ENCODE measurements around the gene UBE2D1. TPM values are rescaled to one million over a fixed set of nuclear protein-coding genes. Genes with fewer than 3 reads are reported as not detected.
"Not testable (repeated sequence)": the region's sequence is repeated elsewhere in the genome, so short reads cannot be mapped to it uniquely, and the experiment has no call there.

UBE2D1 gene
- total RNA-seq, 1 experiment from 2014 or later, result 27.0 TPM

DNA sequence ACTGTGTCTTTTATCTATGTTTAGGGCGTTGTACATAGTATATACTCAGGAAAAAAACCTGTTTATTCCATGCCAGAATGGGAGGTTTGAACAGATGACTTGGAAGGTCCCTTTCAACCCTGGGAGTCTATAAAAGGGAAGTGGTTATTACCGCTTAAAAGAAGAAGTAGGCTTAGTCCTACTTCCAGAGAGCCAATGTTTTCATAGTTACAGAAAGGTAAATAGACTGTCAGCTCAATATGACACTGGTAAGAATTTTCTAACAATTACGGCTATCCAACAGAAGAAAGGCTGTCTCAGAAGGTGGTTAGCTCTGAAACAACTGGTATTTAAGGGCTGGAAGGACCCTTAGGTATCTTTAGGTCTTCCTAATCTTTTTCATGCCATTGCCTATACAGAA is 49.3 kb downstream of the UBE2D1 start:
- DNase-seq (ENCODE audit: low spot score), result no peak

DNA sequence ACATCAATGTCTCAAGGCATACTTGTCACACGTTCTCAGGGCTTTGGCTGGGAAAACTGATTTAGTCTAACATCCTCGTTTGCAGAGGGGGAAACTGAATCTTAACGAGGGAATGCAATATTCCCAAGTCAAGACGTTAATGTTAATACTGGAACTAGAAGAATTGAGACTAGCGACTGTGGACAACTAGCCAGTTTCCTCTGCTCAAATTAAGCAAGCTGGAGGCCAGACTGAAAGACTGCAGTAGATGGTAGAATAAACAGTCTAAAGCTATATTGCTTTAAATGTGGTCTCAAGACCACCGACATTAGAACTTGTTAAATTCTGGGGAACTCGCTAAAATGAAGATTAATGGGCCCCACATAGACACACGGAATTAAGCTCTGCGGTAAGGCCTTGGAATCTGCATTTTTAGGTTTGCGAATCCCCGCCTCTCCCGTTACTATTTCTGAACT is 49.8 kb downstream of the UBE2D1 start:
- no peak for DNase-seq (ENCODE audit: low spot score)

DNA sequence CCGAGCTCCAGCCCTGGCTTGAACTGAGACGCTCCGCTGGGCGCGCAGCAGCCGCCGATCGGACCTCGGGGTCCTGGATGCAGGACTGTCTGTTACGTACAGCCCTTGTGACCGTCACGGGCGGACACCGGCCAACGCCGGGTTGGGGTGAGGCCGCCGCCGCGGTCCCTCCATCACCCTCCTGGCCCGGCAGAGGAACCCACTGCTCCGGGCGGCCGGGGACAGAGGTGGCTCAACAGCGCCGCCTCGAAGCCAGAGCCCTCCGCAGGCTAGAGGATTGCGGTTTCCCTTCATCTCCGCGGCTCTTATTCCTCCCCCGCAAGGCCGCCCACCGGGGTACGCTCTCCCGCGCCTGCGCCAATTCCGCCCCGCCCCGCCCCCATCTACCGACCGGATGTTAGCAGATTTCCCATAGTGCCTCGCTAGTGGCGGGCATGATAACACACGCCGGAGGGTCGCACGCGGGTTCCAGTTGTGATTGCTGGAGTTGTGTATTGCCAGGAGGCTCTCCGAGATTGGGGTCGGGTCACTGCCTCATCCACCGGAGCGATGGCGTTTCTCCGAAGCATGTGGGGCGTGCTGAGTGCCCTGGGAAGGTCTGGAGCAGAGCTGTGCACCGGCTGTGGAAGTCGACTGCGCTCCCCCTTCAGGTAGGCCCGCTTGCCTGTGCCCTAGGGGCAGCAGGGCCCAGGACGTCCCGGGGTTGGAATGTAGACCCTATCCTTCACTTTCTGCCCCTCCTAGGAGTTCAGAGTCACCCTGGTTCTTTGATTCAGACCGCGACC is 50.4 kb downstream of the UBE2D1 start, which contains the start of gene TFAM:
TSS of gene TFAM (plus strand) at position 412 of the 785 bp plus-strand sequence. CDS start at position 550, 138 bp downstream.
- DNase-seq (ENCODE audit: low spot score), result peak; percentile 76

DNA sequence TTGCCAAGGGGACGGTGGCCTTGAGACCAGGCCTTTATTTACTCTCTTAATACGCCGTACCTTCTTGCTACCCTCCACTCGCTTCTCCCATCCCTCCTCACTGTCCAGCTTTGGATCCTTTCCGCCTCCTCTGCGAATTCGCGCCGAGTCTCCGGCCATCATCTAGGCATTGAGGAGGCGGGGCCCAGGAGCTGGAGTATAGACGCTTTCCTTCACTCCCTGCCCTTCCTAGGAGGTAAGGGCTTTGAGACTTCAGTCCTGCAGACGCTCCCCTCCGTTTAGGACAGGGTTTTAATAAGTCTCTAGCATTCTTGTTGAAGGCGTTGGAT is 50.9 kb downstream of the UBE2D1 start:
- peak; percentile 12 for DNase-seq (ENCODE audit: low spot score)

DNA sequence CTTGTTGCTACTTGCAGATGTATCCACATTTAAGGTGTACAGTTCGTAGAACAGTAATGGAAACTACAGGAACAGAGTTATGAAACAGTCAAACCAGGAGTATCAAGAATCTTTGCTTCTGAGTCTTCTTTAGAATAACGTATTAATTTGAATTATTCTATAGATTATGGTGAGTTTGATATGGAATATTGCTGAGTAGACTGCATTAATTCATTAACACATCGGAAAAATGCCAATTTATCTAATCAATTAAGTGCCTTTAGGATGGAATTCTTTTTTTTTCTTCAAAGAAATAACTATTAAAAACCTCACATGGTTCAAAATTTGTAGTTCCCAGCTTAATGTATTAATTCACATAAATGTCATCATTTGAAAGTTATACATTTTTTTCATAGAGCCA is 54.2 kb downstream of the UBE2D1 start:
- DNase-seq (ENCODE audit: low spot score), result no peak

DNA sequence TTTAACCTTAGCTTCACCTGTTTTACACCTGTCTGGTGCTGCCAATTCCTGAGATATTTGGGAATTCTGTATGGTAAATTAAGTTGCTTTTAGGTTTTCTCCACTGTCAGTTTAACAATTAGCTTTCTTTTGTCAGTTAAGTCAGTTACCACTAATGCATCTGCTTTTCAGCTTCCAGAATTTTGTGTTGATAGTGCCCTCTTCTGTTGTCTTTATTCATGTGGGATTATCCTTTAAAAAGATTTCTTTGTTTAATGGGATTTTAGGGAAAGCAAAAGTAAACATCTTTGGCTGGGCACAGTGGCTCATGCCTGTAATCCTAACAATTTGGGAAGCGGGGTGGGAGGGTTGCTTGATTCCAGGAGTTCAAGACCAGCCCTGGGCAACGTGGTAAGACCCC is 58.5 kb downstream of the UBE2D1 start:
- DNase-seq (ENCODE audit: low spot score), result no peak

DNA sequence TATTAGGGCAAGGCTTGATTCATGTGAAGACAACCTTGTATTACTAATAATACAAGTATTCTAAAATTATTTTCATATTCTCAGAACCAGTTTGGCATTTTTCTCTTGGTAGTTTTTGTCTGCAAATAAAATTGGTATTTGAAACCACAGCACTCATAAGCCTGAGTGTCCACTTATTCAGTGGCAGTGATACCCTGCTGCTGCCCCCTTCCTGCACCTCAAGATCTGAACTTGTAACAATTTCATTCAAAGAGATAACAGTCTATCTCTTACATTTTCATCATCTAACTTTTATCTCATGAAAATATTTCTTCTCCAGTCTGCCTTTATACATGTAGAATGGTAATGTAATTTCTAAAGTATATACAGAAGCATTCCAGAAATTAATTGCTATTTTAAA is 59.7 kb downstream of the UBE2D1 start:
- no peak for DNase-seq (ENCODE audit: low spot score)

DNA sequence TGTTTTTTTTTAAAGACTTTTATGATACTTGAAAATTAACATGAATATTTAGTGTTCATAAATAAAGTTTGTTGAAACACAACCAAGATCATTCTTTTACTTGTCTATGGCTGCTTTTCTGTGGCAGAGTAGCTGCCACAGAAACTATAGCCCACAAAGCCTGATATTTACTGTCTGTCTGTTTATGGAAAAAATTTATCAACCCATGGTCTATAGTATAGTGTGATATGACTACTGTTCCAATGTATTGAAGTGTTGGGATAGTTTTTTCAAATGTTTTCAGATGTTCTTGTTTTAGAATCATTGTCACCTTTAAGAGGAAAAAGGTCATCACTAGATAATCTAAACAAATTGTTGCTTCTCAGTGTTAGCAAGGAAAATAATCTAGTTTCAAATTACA is 61.3 kb downstream of the UBE2D1 start:
- no peak for DNase-seq (ENCODE audit: low spot score)

DNA sequence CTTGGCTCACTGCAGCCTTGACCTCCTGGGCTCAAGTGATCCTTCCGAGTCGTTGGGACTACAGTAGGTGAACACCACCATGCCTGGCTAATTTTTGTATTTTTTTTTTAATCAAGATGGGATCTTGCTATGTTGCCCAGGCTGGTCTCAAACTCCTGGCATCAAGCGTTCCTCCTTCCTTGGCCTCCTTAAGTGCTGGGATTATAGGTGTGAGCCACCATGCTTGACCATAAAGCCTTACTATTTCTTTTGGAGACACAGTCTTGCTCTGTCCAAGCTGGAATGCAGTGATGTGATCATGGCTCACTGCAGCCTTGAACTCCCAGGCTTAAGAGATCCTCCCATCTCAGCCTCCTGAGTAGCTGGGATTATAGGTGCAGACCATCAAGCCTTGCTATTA is 63.0 kb downstream of the UBE2D1 start:
- DNase-seq (ENCODE audit: low spot score), result no peak

DNA sequence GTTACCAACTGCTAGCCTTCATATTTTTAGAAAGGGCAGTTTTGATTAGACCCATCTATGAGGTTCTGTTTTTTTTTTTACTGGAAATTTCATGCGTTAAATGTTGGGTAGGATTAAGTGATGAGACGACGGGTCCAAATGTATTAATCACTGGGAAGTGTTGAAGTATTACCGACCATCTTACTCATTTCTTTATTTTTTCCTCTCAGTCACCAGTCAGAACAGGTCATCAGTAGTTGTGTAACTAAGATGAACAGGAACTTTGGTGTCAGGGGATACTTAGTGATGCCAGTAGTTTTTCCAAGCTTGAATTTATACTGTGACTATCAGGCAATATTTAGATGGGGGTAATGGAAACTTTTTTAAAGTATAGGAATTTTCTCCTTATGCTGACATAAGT is 64.6 kb downstream of the UBE2D1 start:
- DNase-seq (ENCODE audit: low spot score), result no peak

DNA sequence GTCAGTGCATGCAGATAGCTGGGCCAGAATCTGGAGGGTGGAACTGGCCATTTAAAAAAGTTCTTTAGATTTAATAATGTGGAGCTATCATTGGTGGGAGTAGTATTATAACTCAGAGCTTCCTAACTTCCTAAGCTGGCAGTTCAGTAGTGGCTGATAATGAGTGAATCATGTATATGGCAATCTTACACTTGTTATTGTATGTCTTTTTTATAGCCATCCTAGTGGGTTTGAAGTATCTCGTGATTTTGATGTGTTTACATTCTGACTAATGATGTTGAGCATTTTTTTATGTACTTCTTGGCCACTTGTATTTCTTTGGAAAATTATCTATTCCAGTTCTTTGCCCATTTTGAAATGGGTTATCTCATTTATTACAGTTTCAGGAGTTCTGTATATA is 65.8 kb downstream of the UBE2D1 start:
- no peak for DNase-seq (ENCODE audit: low spot score)

DNA sequence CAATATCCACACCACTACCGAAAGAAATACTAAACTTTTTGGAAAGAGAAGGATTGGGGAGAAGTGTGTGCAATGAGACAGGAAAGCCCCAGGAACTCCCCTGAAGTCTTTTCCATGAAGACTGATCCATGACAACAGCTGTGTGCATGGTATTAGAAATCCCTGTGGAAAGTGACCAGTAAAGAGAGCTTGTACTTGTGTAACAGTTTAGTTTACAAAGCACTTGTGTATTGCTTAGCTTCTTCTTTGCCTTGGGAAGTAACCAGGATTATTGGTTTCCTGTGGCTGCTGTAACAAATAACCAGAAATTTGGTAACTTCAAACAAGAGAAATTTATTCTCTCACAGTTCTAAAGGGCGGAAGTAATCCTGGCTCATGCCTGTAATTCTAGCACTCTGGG is 69.2 kb downstream of the UBE2D1 start:
- DNase-seq (ENCODE audit: low spot score), result no peak

DNA sequence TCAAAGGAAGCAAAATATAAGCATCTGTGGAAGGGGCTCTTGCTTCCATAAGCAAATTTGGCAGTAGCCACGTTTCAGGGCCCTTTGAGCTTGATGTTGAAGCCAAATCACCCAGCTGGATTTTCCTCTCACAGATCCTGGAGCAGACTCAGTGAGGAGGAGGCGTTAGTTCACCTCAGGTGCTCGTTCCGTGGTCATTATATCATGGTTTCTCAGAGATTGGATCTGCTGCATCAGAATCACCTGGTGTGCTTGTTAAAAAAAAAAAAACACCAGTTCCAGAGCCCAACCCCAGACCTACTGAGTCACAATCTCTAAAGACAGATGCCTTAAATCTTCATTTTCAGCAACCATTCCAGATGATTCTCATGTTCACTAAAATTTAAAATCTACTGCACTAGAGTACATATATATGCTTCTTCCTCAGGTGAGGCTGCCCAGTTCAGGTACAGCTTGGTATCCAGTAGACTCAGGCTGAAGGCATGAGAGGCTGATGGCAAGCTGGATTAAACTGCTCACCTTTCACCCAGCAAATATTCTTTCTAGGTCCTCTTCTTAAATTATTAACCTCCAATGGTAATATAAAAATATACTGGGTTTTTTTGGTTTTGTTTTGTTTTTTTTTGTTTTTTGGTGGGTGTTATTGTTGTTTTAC is 75.3 kb downstream of the UBE2D1 start:
- DNase-seq (ENCODE audit: low spot score), result no peak

DNA sequence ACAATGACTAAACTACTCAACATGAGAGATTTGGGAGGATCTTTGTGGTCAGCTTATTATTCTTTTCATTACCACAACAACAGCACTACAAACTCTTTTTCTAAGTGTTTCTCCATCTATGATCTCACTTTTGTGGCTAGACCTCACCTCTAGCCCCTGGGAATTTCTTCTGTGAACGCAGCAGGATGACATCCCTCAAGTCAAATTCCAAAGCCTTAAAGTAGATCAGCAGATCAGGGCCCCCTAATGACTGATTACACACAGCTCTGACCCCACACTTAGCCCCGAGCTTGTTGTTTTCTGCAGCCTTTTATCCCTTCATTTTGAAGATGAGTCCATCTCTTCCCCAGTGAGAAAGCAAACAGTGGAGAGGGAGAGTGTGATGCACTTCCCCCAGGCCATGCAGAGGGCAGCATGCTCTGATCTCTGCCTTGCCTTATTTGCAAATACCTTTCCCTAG is 77.7 kb downstream of the UBE2D1 start:
- peak; percentile 6 for DNase-seq (ENCODE audit: low spot score)

DNA sequence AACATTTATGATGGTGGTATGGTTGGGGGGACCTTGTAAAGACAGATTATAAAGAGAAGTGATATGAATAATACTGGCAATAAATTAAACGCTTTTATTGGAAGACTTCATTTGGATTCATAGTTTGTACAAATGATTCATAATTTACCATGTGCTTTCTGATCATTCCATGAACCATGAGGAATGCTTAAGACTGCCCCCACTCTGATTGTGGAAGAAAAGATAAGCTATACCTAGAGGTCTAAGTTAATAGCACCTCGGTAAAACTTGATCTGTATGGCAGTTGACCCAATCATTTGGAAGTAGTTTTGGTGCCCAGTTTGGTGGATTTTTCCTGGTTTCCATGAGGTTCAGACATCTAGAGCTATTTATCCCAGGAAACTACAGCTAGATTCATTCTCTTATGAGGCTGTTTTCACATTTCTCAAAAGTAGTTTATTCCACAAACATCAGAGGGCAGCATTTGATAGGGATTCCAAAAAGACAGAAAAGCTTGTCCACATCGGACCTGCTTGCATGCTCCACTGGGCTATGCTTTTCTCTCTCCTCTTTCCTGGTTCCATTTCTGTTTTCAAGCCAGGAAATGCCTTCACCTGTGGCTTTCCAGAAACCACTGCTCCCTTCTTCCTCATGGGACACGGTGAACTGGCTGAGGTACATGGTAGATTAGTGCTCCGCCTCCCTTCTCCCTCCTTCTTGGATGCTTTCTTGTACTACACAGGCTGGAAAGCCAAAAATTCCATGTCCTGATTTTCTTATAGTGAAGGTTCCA is 79.7 kb downstream of the UBE2D1 start:
- peak; percentile 56 for DNase-seq (ENCODE audit: low spot score)

DNA sequence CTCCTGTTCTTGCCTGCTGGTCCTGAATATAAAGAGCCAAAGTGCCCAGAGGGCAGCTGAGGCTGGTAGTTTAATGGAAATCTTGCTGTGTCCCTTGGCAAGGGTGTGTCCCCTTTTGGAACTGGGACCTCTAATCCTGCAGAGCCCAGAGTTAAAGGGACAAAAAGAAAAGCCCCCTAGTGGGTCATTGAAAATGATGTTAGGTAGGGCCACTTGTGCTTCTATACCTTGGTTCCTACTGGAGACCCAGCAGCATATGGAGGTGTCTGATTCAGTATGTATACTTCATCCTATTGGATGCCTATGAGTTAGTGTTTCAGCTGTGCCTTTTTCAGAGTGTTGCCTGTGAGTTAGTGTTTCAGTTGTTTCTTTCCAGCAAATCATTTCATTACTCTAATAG is 81.0 kb downstream of the UBE2D1 start:
- no peak for DNase-seq (ENCODE audit: low spot score)

DNA sequence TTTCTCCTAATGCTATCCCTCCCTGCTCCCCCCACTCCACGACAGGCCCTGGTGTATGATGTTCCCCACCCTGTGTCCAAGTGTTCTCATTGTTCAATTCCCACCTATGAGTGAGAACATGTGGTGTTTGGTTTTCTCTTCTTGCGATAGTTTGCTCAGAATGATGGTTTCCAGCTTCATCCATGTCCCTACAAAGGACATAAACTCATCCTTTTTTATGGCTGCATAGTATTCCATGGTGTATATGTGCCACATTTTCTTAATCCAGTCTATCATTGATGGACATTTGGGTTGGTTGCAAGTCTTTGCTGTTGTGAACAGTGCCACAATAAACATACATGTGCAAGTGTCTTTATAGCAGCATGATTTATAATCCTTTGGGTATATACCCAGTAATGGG is 83.1 kb downstream of the UBE2D1 start:
- not testable (repeated sequence) for DNase-seq (ENCODE audit: low spot score)

Other genes starting within 250 kb of the UBE2D1 start
- gene IPMK, start 67.1 kb upstream of the UBE2D1 start, total RNA-seq (2014; rRNA removed; shearing (Covaris generic)), result 4.9 and 7.8 TPM in 2 replicates
- gene CISD1, start 65.8 kb upstream of the UBE2D1 start, total RNA-seq (2014; rRNA removed; shearing (Covaris generic)), result 90.1 and 90.2 TPM in 2 replicates
- 40.1 and 42.5 TPM in 2 replicates for gene TFAM, start 50.4 kb downstream of the UBE2D1 start, total RNA-seq (2014; rRNA removed; shearing (Covaris generic))
- 8.6 and 11.8 TPM in 2 replicates for gene BICC1, start 177.9 kb downstream of the UBE2D1 start, total RNA-seq (2014; rRNA removed; shearing (Covaris generic))